RWPE1 (cell line): ENCODE data around the gene KCNK10.
"Not testable (repeated sequence)": the region's sequence is repeated elsewhere in the genome, so short reads cannot be mapped to it uniquely, and the experiment has no call there.

ENCODE experiments used
- CTCF ChIA-PET: fragments of 350-600 bp; sonication (Branson Sonifier 250); formaldehyde crosslinking; extraction: SDS; loops from one replicate; lab custom pipeline; 2021; lab: Yijun Ruan, JAX
- POLR2A ChIA-PET: fragments of 400-600 bp; formaldehyde crosslinking; extraction: SDS; loops from one replicate; lab custom pipeline; 2020; ENCODE audit warnings: antibody characterized with exemption; ENCODE audit not compliant: low non-redundant PET; lab: Yijun Ruan, JAX
- DNase-seq: peaks from one replicate; pipeline ENCODE4 v3.0.0; 2012; ENCODE audit warnings: low spot score
- H3K27ac ChIP-seq: fragments of 450-650 bp; 2 replicates; pipeline ENCODE4 v1.5.1; 2017
- TF ChIP-seq, protein P1 (sequence below): fragments of 450-650 bp; conservative IDR thresholded peaks from 2 replicates; pipeline ENCODE4 v1.5.1; 2017; ENCODE audit warnings: low read depth, mild to moderate bottlenecking

The KCNK10 gene

DNA sequence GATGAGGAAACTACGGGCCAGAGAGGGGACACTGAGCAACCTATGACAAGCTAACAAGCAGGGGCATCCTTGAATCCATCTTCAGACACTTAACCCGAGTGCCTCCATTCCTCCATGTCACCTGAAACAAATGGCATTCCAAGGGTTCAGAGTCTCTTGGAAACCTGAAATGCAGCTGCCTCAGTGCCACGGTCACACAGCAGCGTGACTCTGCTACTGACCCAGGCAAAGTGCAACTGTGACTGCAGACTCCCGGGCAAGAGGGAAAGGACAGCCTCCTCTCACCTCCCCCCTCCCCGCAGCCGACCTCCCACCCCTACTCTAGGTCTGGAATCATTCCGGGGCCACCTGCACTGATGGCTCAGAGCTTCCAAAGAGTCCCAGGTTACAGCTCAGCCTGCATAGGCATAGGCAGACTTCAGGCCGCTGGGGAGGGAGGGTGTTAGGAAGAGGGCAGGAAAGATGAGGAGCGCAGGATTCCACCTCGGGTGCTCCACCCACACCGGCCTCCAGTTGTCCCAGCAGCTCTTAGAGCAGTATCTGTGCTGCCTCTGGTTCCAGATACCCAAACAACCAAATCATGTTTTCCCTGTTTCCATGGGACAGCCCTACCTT lies 53.2 kb downstream of the KCNK10 start:
- TF ChIP-seq, protein P1, sequence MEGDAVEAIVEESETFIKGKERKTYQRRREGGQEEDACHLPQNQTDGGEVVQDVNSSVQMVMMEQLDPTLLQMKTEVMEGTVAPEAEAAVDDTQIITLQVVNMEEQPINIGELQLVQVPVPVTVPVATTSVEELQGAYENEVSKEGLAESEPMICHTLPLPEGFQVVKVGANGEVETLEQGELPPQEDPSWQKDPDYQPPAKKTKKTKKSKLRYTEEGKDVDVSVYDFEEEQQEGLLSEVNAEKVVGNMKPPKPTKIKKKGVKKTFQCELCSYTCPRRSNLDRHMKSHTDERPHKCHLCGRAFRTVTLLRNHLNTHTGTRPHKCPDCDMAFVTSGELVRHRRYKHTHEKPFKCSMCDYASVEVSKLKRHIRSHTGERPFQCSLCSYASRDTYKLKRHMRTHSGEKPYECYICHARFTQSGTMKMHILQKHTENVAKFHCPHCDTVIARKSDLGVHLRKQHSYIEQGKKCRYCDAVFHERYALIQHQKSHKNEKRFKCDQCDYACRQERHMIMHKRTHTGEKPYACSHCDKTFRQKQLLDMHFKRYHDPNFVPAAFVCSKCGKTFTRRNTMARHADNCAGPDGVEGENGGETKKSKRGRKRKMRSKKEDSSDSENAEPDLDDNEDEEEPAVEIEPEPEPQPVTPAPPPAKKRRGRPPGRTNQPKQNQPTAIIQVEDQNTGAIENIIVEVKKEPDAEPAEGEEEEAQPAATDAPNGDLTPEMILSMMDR, result no peak
- POLR2A ChIA-PET, result interaction anchor here (0.6 kb wide), 1 partner anchor 56 kb away, joined by 7 read pairs; no protein-coding TSS in a partner anchor
- CTCF ChIA-PET, result interaction anchor here (0.7 kb wide), 1 partner anchor 372 kb away, joined by 4 read pairs; no protein-coding TSS in a partner anchor
- H3K27ac ChIP-seq, result no peak overlapping the region
- DNase-seq, result no peak

DNA sequence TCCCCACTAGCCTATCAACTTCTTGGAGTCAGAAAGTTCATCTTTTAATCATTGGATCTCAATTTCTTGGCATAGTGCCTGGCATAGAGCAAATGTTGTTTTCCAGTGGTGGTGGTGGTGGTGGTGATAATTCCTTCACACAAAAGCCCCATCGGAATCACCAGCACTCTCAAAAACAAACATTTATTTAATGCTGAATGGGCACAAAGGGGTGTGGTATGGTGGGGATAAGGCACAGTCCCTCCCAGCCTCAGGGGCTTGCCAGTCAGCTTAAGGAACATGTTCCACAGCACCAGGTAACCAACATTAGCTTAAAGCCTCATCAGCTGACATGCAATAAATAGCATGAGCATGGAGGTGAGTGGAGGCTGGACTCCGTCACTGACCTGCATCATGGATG lies 56.6 kb downstream of the KCNK10 start:
- TF ChIP-seq, protein P1, result no peak
- POLR2A ChIA-PET, result no interaction called here
- H3K27ac ChIP-seq, result no peak overlapping the region
- CTCF ChIA-PET, result no interaction called here
- no peak for DNase-seq

DNA sequence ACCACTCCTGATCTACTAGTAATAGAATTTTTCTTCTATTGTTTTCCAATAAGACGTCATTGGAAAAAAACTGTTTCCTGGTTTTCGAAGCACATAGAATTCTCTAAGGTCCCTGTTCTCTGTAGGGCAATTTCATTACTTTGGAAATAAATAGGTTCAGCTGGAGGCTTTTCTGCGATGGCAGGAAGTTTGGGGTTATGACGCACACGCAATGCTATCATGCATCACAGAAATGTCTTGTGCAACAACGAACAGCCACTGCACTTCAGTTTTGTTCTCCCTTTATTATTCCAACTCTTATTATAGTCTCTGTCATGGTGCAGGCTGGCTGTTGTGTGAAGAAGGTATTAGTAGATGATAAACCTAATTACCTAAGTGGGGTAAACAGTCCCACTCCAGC lies 59.0 kb downstream of the KCNK10 start:
- ChIA-PET CTCF (no interaction called here), POLR2A (interaction anchor here (0.6 kb wide), 1 partner anchor 165 kb away, joined by 4 read pairs; no protein-coding TSS in a partner anchor)
- H3K27ac ChIP-seq, result no peak overlapping the region
- TF ChIP-seq, protein P1, result no peak
- DNase-seq, result no peak

DNA sequence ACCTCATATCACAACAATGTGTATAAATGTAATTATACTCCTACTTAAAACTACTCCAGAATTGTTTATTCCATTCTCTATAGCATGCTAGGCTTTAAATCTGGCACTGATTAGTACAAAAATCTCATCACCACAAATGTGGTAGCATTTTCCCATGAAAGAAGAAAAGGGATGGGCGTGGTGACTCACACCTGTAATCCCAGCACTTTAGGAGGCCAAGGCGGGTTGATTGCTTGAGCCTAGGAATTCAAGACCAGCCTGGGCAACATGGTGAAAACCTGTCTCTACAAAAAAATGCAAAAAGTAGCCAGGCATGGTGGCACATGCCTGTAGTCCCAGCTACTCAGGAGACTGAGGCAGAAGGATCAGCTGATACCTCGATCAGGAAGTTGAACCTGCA lies 61.8 kb downstream of the KCNK10 start:
- POLR2A ChIA-PET, DNase-seq, CTCF ChIA-PET, H3K27ac ChIP-seq: not testable (repeated sequence)

DNA sequence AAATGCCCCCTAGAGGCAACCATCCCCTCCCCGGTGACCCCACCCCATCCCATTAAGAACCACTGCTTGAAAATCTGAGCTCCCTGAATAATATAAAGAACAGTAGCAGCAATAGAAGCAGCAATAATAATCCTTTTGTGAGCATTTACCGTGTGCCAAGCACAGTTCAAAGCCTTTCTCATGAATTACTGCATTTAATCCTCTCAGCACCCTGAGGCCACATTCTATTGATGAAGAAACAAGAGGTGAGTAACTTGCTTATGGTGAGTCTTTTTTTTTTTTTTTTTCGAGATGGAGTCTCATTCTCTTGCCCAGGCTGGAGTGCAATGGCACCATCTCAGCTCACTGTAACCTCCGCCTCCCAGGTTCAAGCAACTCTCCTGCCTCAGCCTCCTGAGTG lies 65.0 kb downstream of the KCNK10 start:
- no peak for DNase-seq
- H3K27ac ChIP-seq, result no peak overlapping the region
- ChIA-PET POLR2A (no interaction called here), CTCF (interaction anchor here (1.4 kb wide), 1 partner anchor 69 kb away, joined by 5 read pairs; no protein-coding TSS in a partner anchor)
- TF ChIP-seq, protein P1, result no peak

DNA sequence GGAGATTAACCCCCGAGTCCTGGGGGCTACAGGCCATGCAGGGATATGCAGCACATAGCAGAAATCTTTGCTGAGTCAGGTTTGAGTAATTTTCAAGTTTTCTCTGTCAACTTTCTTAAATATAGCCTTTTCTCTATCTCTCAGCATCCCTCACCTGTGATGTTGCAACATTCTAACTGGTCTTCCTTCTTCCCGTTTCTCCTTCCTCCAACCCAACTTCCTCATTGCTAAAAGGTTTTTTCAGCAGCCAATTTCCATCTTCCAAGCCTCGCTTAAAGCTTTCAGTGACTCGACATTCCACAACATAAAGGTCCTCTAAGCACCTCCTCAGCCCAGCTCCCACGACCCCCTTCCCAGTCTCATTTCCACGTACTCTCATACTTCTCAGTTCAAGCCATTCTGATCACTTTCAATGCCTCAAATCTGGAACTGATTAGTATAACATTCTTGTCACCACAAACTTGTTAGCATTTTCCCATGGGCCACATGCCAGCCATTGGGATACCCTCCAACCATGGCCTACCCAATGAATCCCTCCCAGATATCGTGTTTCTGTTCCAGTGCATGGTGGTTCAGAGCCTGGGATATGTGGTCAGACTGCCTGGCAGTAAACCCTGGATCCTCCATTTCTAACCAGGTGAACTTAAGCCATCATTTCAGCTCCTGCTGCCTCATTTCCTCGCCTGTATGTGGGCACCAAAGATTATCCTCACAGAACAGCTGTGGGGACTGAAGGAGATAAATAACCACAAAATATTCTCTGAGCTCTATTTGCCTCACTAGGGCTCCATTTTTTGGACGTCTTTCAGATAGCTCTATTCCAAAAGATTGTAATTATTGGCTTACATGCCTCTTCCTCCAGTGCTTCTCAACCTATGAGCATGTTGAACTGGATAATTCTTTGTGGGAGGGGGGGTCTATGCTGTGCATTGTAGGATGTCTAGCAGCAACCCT lies 65.8 kb downstream of the KCNK10 start:
- DNase-seq, result no peak
- ChIA-PET CTCF (interaction anchor here (1.4 kb wide), 1 partner anchor 68 kb away, joined by 5 read pairs; no protein-coding TSS in a partner anchor), POLR2A (no interaction called here)
- TF ChIP-seq, protein P1, result no peak
- no peak overlapping the region for H3K27ac ChIP-seq

DNA sequence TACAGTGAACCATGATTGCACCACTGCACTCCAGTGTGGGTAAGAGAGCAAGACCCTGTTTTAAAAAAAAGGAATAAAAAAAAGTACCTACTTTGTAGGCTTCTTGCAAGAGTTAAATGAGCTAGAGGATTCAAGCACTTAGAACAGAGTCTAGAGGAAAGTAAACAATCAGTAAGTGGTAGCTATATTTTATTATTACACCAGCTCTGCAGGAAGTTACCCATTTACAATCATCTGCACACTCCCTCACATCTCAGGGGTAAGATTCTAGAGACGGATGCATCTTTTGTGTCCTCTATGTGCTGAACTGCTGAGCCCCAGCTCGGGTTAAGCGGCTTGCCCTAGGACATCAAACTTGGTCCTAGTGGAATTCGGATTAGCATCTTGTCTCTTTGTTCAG lies 67.3 kb downstream of the KCNK10 start:
- CTCF ChIA-PET, result no interaction called here
- H3K27ac ChIP-seq, result no peak overlapping the region
- POLR2A ChIA-PET, result no interaction called here
- TF ChIP-seq, protein P1, result no peak
- no peak for DNase-seq
